ENCODE data around the gene LRRC4C. TPM values are rescaled to one million over a fixed set of nuclear protein-coding genes. Genes with fewer than 3 reads are reported as not detected.
"Not testable (repeated sequence)": the region's sequence is repeated elsewhere in the genome, so short reads cannot be mapped to it uniquely, and the experiment has no call there.

The LRRC4C gene
- total RNA-seq, 1 donor from 2014 or later, result 1.3 TPM

DNA sequence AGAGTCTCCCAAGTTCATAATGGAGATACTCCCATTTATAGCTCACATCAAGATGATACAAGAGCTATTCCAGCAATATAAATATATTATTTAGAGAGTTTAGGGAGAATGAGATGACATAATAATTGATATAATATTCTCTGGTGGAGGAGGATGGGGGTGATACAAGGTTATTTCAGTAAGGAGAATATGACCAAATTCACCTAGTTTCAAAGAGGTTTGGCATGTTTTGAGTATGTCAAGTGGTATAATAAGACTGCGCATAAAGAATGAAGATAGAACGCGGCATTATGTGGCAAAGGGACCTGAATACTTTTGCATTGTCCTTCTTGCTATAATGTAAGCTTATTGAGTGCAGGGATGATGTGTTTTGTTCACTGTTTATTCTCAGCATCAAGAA, 1283.5 kb downstream of the LRRC4C start:
- H3K27ac Mint-ChIP-seq, result no peak overlapping the region
- no peak for TF ChIP-seq CTCF (IDR thresholded peaks at IDR 0.05; ENCODE audit: unreplicated experiment)

DNA sequence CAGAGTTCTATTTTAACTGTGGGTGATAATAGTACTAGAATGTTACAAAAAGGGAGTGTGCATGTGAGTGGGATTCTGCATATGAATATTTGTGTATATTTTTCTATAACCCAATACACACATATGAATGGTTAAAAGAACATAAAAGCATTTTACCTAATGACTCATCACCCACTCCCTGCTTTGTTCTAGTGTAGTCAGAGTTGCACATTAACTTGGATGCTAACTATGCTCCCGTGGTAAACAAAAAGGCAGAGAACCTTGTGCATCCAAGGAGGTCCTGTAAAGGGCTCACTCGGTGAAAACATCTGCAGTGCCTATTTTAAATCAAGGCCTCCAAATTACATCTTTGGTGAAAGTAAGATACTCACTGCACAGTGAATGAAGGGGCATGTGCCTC, 1289.4 kb downstream of the LRRC4C start:
- Mint-ChIP-seq H3K4me1 (ENCODE audit: low read depth) (peaks cover 10% of the 10 kb centered on the region), H3K4me3 (ENCODE audit: low read depth) (no peak overlapping the region), H3K9me3 (ENCODE audit: low read depth) (peaks cover 6% of the 10 kb centered on the region), H3K27ac (no peak overlapping the region), H3K27me3 (no peaks in the 10 kb centered on the region), H3K36me3 (ENCODE audit: insufficient read depth) (peaks cover 2% of the 10 kb centered on the region)
- no peak for DNase-seq (ENCODE audit: low spot score, unreplicated experiment)
- TF ChIP-seq CTCF (IDR thresholded peaks at IDR 0.05; ENCODE audit: unreplicated experiment), result no peak

More for the DNA sequence above, 1283.5 kb downstream of the LRRC4C start:
- H3K4me1 Mint-ChIP-seq (ENCODE audit: low read depth), result no peaks in the 10 kb centered on the region
- no peak overlapping the region for H3K4me3 Mint-ChIP-seq (ENCODE audit: low read depth)
- no peak for DNase-seq (ENCODE audit: low spot score, unreplicated experiment)
- H3K9me3 Mint-ChIP-seq (ENCODE audit: low read depth), result no peaks in the 10 kb centered on the region
- H3K27me3 Mint-ChIP-seq, result no peaks in the 10 kb centered on the region
- no peaks in the 10 kb centered on the region for H3K36me3 Mint-ChIP-seq (ENCODE audit: insufficient read depth)

DNA sequence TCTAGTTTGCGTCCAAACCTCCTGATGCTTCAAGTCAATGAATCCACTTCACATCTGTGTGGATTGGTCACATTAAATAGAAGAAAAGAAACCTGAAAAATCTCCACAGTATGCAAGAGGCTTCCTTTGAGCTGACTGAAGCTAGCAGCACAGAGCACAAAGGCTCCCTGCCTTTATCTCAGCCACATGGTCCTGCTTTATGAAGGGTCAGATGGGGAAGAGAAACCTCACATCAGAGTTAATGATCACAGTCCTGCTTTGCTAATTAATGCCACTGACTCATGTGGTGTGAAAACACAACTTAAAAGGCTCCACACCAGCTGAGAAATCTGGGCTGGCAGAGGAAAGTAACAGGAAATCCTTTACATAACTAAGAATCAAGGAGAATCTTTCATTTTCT, 1291.0 kb downstream of the LRRC4C start:
- DNase-seq (ENCODE audit: low spot score, unreplicated experiment), result no peak
- no peak for TF ChIP-seq CTCF (IDR thresholded peaks at IDR 0.05; ENCODE audit: unreplicated experiment)
- Mint-ChIP-seq H3K4me3 (ENCODE audit: low read depth) (no peak overlapping the region), H3K9me3 (ENCODE audit: low read depth) (peaks cover 8% of the 10 kb centered on the region), H3K4me1 (ENCODE audit: low read depth) (peaks cover 10% of the 10 kb centered on the region), H3K36me3 (ENCODE audit: insufficient read depth) (peaks cover 2% of the 10 kb centered on the region), H3K27ac (no peak overlapping the region), H3K27me3 (no peaks in the 10 kb centered on the region)

- H3K4me1 Mint-ChIP-seq (ENCODE audit: low read depth), result peaks cover 10% of the 10 kb centered on the region
- not testable (repeated sequence) for H3K9me3 Mint-ChIP-seq (ENCODE audit: low read depth); H3K36me3 Mint-ChIP-seq (ENCODE audit: insufficient read depth); H3K27ac Mint-ChIP-seq; H3K27me3 Mint-ChIP-seq; H3K4me3 Mint-ChIP-seq (ENCODE audit: low read depth); DNase-seq (ENCODE audit: low spot score, unreplicated experiment)
These were observed 1291.6 kb downstream of the LRRC4C start for GRCh38 chr11:40167805-40168204.

- no peak for DNase-seq (ENCODE audit: low spot score, unreplicated experiment)
- Mint-ChIP-seq H3K9me3 (ENCODE audit: low read depth) (peaks cover 8% of the 10 kb centered on the region), H3K4me3 (ENCODE audit: low read depth) (no peak overlapping the region), H3K27me3 (no peaks in the 10 kb centered on the region), H3K4me1 (ENCODE audit: low read depth) (peaks cover 10% of the 10 kb centered on the region), H3K27ac (no peak overlapping the region), H3K36me3 (ENCODE audit: insufficient read depth) (peaks cover 2% of the 10 kb centered on the region)
- no peak for TF ChIP-seq CTCF (IDR thresholded peaks at IDR 0.05; ENCODE audit: unreplicated experiment)
These were observed 1292.6 kb downstream of the LRRC4C start for GRCh38 chr11:40166892-40167291.

Data from progenitor cell of endocrine pancreas (in vitro differentiated cells).